Stimulated activated CD4-positive, alpha-beta T cell treated with anti-CD3 and anti-CD28 coated beads, Interleukin-15, amount 100 ng/mL, for 1 hour (primary cell): ENCODE data around the gene ZNF429.
"Not testable (repeated sequence)": the region's sequence is repeated elsewhere in the genome, so short reads cannot be mapped to it uniquely, and the experiment has no call there.

Source experiments
- DNase-seq, 2 donors: peaks; one replicate each; pipeline ENCODE4 v3.0.0-alpha.2; 2020; ENCODE audit warnings: low read depth in 1 of 2, low spot score in 1 of 2

ZNF429 gene

DNA sequence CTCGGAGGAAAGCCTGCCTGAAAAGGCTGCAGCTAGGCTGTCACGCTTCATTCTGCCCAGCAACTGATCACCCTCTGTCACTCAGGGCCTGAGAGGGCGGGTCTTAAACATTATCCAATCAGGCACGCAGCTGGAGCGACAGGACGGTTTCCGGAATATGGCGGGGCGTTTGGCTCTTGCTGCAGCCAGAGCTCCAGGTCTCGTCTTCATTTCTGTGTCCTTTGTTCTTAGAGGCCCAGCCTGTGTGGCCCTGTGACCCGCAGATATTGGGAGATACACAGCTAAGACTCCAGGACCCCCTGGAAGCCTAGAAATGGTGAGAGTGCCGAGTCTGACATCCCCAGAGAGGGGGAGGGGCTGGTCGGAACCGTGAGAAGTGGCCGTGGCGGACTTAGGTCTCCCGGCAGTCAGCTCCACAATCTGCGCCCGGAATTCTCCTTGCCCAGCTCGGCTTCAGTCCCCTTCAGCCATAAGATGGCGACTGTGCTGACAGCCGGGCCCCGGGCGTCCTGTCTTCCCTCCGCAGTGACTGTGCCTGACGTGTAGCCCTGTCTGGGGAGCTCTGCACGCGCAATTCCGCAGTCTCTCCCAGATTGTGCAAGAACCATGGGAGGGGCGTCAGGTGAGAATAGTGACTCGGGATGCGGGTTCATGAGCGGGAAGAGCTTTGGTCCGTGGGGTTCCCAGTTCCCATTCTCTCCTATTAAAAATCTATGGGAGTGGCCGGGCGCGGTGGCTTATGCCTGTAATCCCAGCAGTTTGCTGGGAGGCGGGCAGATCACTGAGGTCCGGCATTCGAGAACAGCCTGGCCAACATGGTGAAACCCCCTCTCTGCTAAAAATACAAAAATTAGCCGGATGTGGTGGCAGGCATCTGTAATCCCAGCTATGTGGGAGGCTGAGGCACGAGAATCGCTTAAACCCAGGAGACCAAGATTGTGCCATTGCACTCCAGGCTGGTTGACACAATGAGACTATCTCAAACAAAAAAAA lies at the start of gene ZNF429:
ZNF429 (plus strand) TSS at position 144 of the 993 bp plus-strand sequence; CDS start at position 314, 170 bp downstream.
- DNase-seq, result peak; percentile 70 to 73

DNA sequence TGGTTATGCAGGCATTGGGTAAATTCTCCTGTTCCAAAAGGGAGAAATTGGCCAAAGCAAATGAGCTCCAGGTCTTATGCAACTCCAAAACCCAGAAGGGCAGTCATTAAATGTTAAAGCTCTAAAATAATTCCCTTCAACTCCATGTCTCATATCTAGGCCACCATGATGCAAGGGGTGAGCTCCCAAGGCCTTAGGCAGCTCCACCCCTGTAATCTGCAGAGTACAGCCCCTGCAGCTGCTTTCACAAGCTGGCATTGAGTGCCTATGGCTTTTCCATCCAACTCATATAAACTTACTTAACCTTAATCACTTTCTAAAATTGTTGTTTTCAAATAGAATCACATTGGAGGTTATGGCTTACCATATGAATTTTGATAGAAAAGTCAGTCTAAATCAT lies 44.7 kb upstream of the ZNF429 start:
- DNase-seq, result no peak

DNA sequence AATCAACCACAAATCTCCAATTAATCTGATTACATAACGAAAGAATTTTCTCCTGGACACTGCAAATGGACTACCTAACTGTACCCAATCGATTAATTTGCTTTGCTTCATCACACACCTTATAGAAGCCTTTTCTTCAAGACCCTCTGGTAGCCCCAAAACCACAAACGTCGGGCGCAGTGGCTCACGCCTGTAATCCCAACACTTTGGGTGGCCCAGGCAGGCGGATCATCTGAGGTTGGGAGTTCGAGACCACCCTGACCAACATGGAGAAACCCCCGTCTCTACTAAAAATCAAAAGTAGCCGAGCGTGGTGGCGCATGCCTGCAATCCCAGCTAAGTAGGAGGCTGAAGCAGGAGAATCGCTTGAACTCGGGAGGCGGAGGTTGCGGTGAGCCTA lies 42.9 kb upstream of the ZNF429 start:
- no peak for DNase-seq

DNA sequence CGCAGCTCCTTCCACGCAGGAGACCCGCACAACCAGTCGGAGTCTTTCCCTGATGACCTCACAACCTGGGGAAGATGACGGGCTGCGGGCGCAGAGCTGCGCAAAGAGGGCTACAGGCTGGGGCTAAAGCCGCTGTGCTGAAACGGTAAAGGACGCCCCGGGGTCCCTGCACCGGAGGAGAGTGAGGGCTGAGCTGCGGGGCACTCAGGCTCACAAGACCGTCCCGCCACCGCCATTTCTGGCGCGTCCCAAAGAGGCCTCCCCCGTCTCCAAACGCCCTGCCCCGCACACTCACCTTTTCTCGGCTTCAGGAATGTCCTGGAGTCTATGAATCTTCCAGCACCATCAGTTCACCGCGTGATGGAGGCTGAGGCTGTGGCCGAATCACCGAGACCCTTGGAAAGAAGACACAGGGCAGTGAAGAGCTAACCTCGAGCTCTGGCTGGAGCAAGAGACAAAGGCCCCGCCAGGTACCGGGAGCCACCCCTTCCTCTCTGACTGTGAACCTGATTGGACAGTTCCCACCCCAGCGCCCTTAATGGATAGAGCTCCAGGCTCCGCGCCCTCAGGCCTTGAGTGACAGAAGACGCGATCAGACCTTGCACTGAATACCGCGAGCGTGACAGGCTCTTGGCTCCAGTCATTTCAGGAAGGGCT lies 41.8 kb upstream of the ZNF429 start:
- no peak for DNase-seq

DNA sequence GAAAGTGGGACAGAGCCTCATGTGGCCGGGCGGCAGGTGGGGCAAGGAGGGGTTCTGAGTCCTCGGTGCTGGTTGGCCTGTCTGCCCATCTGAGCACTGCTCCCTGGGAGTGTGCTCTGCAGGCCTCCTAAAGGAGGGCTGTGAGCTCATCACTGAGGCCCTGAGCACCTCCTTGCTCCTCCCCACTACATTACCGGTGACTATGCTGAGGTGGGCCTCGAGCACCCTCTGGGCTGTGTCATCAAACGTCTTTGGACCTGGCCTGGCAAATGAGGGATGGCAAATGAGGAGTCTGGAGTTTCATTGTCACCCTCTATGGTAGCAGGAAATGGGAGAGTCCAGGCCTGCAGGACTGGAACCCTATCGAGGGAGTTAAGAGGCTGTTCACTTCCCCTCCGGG lies 38.8 kb upstream of the ZNF429 start:
- no peak for DNase-seq

DNA sequence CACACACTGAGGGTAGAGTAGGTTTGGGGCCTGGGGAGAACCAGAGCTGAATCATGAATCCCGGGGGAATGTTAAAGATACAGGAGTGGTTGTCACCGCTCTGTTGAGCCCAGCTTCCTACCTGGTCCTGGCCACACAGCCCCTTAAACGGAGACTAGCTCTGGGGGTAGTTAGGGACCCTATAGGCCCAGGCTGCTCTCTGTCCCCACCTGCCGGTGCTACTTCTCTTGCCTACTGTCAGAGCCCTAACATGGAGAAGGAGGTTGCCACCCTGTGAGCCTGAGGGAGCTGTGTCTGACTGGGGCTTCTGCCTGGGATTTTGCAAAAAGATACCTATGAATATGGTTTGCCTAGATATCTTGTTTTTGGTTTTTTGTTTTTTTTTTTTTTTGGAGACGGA lies 36.6 kb upstream of the ZNF429 start:
- no peak for DNase-seq

DNA sequence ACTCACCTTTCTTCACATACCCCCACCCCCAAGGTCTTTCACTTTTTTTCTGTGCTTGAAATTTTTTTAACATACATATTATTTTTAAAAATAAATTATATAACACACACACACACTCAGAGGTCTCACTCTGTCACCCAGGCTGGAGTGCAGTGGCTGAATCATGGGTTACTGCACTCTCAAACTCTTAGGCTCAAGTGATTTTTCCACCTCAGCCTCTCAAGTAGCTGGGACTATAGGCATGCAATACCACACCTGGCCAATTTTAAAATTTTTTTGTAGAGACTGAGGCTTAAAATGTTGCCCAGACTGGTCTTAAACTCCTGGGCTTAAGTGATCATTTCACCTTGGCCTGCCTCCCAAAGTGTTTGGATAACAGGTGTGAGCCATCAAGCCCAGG lies 32.9 kb upstream of the ZNF429 start:
- no peak for DNase-seq

DNA sequence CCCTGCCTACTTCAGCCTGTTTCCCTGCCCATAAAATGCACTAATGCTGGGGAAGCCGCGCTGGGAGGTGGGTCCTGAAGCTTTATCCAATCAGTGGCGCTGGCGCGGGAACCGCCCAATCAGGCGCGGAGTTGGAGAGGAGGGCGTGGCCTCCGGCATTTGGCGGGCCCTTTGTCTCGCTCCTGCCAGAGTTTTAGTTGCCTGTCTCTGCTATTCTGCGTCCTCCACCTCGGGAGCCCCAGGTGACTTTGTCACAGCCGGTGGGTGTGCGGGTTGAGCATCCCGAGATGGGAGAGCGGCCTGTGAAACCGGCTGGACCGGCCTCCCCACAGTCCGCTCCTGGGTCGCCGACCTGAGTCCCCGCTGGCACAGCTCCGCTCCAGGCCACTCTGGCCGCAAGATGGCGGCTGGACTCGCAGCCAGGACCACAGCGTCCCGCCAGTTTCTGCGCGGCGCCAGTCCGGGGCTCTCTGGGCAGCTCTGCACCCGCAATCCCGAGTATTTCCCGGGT lies 30.7 kb upstream of the ZNF429 start:
- DNase-seq, result peak; percentile 25 to 72

DNA sequence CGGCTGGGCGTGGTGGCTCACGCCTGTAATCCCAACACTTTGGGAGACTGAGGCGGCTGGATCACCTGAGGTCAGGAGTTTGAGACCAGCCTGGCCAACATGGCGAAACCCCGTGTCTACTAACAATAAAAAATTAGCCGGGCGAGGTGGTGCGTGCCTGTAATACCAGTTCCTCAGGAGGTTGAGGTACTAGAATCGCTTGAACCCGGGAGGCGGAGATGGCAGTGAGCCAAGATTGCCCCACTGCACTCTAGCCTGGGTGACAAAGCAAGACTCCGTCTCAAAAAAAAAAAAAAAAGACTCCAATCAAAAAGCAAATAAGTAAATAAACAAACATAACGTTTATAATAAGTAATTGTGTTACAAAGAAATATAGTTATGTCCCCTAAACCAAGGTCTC lies 23.0 kb upstream of the ZNF429 start:
- not testable (repeated sequence) for DNase-seq

DNA sequence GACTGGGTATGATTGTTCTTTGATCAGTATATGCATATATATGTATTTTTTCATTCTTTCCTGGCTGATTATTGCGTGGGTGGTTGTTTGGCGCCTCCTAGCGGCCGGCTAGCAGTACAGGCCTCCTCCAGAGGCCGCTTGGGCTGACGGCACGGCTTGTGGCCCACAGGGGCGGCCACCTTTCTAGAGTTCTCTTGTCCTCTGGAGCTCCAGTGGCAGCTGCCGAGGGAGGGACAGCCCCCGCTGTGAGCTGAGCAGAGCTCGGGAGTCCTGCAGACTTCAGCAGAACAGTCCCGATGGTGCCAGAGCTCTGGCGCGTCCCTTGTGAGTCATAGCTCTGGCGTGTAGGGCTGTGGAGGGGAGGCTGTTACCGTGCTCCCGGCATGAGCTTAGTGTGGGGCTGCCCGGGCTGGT lies 22.5 kb upstream of the ZNF429 start:
- peak in 1 of 2 donors; percentile 54 for DNase-seq

DNA sequence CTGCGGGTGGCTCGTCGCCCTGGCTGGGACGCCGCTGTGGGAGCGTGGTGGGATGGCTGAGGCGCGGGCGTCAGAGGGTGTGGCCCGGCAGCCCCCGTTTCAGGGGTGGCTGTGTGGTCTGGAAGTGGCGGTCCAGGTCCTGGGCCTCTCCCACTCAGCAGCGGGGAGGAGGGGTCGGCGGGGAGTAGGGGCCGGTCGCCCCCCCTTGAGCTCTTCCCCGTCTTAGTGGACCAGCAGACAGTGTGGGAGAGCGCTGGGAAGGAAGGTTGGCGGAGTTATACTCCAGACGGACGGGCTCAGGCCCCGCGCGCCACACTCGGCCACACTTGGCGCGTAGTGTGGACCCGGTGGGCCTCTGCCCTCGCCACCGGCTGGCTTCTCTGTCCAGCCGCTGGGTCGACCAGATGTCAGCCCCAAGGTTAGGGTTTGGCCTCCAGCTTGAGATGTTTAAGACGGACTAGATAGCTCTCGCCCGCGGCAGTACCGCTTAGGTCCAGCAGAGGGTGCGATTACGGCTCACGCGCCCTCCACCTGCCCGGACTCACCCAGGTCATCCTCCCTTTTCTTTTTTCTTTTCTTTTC lies 21.7 kb upstream of the ZNF429 start:
- peak in 1 of 2 donors; percentile 65 for DNase-seq

DNA sequence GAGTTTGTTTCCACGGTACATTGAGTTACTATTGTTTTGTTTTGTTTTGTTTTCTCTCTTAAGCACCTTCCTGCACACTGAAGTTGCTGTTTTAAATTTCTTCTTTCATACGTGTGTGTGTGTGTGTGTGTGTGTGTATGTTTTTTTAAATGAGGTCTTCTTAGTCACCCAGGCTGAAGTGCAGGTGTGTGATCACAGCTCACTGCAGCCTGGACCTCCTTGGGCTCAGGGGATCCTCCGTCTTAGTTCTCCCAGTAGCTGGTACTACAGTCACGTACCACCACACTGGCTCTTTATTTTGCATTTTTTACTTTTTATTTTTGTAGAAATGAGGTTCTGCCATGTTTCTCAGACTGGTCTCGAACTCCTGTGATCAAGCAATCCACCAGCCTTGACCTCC lies 20.8 kb upstream of the ZNF429 start:
- no peak for DNase-seq

DNA sequence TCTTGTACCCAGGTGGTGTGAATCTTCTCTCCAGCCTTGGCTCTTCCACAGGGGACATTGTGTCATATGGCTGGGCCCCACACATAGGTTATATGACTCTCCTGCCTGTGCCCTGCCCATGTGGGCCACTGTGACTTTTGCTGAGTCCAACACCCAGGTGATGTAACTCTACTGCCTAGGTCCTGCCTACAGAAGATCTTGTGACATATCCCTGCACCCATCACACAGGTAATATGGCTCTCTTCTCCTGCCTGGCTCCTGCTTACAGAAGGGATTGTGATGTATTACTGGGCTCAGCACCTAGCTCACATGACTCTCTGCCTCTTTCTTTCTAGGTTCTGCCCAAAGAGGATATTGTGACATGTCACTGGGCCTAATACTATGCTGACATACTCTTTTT lies 19.5 kb upstream of the ZNF429 start:
- DNase-seq, result no peak

DNA sequence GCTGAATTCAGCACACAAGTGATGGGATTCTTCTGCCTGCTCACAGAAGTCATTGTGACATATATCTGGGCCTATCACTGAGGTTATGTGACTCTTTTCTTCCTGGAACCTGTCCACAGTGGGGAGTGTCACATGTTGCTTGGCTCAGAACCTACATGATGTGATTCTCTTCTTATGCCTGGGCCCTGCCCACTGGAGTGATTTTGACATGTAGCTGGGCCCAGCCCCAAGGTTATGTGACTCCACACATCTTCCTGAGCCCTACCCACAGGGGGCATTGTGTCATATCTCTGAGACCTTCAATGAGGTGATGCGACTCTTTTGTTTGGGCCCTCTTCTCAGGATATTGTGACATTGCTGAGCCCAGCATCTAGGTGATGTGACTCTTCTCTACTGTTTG lies 17.4 kb upstream of the ZNF429 start:
- DNase-seq, result no peak

DNA sequence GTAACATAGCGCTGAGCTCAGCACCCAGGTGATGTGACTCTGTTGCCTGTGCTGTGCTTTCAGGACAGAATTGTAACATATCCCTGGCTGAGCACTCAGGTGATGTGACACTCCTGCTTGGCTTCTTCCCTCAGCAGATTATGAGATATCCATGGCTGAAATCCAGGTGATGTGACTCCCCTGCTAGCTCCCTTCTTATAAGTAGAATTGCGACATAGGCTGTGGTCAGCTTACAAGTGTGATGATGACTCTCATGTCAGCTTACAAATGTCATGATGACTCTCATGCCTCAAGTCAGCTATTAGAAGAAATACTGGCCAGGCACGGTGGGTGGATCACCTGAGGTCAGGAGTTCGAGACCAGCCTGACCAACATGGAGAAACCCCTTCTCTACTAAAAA lies 14.3 kb upstream of the ZNF429 start:
- no peak for DNase-seq

DNA sequence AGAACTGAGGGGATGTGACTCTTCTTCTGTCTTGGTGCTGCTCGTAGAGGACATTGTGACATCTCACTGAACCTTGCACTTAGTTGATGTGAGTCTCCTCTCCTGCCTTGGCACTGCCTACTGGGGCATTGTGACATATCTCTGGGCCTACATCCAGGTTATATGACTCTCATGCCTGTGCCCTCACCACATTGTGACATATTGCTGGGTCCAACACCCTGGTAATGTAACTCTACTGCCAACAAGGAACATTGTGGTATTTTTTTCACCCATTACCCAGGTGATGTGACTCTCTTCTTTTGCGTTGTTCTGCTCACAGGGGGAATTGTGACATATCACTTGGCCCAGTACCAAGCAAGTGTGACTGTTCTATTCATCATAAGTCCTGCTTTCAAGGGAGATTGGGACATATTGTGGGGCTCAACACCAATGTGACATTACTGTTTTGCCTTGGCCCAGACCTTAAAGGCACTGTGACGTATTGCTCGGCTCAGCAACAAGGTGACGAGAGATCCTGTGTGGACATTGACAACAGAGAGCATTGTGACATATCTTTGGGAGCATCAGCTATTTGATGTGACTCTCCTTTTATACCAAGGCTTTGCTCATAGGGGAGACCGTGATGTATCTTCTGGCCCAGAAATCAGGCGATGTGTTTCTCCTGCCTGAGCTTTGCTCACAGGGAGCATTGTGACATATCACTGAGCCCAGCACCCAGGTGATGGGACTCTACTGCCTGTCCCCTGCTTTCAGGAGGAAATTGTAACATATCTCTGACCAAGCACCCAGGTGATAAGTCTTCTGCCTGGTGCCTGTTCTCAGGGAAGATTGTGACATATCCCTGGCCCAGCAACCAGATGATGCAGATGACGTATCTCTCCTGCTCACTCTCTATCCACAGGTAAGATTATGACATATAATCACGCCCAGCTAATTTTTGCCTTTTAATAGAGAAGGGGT lies 12.2 kb upstream of the ZNF429 start:
- DNase-seq, result no peak

DNA sequence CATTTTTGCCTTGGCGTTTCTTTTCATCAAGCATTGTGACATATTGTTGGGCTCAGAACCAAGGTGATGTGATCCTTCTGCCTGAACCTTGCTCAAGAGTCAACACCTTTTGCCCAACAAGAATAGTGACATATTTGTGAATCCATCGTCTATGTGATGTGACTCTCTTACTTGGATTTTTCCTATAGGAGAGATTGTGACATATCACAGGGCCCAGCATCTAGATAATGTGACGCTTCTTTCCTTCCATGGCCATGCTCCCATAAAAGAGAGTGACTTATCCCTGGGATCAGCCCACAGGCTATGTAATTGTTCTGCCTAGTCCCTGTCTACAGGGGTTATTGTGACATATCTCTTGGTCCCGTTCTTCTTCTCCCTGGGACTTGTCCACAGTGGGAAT lies 8.5 kb upstream of the ZNF429 start:
- no peak for DNase-seq

DNA sequence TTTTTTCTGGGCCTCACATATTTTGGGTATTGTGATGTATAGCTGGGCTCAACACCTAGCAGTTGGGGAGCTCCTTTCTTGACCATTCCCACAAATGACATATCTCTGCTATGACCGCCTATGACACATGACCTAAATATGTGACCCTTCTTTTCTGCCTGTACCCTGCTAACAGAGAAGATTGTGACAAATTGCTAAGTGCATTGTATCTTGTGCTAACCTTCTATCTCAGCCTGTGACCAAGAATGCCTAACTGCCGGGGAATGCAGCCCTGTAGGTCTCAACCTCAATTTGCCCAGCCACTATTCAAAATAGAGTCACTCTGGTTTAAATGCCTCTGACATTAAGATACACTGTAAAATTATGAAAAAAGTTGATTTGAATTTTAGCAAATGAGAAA lies 6.8 kb upstream of the ZNF429 start:
- no peak for DNase-seq

DNA sequence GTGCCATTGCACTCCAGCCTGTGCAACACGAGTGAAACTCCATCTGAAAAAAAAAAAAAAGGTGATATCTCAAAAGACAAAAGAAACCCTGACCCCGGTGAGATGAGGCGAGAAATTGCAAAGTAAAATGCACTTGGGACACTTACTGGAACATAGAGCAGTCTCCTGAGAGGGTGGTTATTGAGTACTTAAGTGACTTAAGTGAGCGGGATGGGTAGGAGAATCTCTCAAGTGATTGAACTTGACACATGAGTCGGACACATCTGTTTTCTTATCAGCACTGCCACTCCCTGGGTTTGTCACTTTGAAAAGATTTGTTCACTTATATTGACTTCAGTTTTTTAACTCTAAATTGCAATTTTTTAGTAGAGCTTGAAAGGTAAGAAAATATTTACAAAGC lies 2.8 kb downstream of the ZNF429 start:
- no peak for DNase-seq

DNA sequence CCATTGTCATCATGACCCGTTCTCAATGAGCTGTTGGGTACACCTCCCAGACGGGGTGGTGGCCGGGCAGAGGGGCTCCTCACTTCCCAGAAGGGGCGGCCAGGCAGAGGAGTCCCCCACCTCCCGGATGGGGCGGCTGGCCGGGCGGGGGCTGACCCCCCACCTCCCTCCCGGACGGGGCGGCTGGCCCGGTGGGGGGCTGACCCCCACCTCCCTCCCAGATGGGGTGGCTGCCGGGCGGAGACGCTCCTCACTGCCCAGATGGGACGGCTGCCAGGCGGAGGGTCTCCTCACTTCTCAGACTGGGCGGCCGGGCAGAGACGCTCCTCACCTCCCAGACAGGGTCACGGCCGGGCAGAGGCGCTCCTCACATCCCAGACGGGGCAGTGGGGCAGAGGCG lies 5.7 kb downstream of the ZNF429 start:
- DNase-seq, result not testable (repeated sequence)

DNA sequence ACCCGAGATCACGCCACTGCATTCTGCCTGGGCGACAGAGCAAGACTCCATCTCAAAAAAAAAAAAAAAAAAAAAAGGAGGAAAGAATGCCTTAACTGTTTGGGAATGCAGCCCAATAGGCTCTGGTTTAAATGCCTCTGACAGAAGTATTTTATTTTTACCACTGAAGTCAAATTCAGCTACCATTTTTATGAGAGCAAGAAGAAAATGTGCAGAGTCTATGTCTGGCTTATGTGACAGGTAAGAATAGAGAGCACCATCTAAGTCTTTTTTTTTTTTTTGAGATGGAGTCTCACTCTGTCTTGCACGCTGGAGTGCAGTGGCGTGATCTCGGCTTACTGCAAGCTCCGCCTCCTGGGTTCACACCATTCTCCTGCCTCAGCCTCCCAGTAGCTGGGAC lies 7.2 kb downstream of the ZNF429 start:
- not testable (repeated sequence) for DNase-seq
